Measurements from ENCODE around the gene IGF2BP3. TPM values are rescaled to one million over a fixed set of nuclear protein-coding genes. Genes with fewer than 3 reads are reported as not detected.

The IGF2BP3 gene
- total RNA-seq, 1 experiment from 2014 or later, result 74.1 TPM

DNA sequence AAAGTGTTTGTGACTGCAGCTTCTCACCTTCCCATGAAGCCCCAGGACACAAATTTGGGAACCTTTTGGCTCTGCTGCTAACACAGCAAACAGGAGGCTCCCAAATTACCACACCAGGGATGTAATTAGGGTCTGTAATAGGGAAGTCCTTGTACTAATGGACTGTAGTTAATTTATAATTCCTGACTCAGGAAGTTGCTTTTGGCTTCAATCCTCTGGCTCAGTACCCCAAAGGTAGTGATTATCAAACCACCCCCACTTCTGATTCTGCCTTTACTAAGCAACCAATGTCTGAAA, 174.9 kb downstream of the IGF2BP3 start:
- DNase-seq (ENCODE audit: low spot score), result no peak

DNA sequence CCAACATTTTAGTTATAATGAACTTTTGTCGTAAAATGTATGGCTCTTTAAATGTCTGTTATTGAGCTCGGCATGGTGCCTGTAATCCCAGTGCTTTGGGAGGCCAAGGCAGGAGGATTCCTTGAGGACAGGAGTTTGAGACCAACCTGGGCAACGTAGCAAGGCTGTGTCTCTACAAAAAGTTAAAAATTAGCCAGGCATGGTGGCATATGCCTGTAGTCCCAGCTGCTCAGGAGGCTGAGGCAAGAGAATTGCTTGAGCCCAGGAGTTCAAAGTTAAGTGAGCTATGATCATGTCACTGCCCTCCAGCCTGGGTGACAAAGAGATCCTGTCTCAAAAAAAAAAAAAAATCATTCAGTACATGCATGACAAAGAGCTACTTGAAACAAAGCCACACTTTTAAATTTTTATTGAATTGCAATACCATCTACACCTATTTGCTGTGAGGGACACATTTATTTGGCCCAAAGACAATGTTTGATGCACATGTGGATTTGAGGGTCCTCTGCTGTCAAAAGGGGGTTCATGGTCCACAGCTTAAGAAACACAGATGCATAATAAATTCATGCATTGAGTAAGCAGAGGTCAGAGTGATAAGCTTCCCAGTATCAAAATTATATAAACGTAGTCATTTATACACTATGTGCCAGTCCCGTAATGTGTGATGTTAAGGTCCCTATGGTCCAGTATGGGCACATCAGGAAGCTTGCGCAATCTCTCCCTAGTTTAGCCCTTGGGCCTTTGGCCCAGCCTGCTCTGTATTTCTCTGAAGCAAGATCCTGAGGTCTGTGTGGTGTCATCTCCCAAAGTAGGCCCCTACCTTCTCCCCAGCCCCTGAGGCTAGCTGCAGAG, 175.5 kb downstream of the IGF2BP3 start:
- DNase-seq (ENCODE audit: low spot score), result no peak

- no peak for DNase-seq (ENCODE audit: low spot score)
Observed at GRCh38 chr7:23293500-23294073, 176.7 kb downstream of the IGF2BP3 start.

GRCh38 chr7:23292623-23293022, 177.7 kb downstream of the IGF2BP3 start:
- no peak for DNase-seq (ENCODE audit: low spot score)

DNA sequence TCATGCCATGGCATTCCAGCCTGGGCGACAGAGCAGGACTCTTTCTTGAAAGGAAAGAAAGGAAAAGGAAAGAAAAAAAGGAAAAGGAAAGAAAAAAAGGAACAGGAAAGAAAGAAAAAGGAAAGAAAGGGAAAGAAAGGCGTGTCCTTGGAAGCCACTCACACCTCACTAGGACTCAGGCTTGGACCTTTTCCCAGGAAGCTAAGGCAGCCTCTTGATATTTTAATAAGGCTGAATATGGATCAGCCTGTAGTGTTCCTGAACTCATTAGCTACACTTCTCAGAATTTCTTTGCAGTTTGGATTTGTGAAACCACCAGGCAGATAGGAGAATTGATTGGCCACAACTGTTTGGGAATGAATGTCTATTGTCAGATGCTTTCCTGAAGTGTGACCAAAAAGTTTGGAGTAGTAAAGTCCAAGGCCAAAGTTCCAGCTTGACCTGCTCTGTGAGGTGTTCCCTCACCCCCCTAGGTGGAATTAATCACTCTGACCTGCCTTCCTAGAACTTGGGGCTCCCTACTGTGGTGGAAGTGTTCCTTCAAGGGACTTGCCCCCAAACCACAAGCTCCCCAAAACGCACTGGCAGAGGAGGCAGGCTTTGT, 178.2 kb downstream of the IGF2BP3 start:
- no peak for DNase-seq (ENCODE audit: low spot score)

DNA sequence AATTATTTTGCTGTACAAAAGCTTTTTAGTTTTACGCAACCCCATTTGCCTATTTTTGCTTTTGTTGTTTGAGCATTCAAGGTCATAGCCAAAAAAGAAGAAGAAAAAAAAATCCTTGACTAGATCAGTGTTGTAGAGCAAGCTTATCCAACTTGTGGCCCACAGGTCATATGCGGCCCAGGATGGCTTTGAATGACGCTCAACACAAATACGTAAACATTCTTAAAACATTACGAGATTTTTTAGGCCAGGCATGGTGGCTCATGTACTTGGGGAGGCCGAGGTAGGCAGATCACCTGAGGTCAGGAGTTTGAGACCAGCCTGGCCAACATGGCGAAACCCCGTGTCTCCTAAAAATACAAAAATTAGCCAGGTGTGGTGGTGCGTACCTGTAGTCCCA, 179.3 kb downstream of the IGF2BP3 start:
- no peak for DNase-seq (ENCODE audit: low spot score)

- DNase-seq (ENCODE audit: low spot score), result no peak
Observed at GRCh38 chr7:23287612-23288011, 182.7 kb downstream of the IGF2BP3 start.

GRCh38 chr7:23285657-23286646, 184.3 kb downstream of the IGF2BP3 start:
- no peak for DNase-seq (ENCODE audit: low spot score)

- DNase-seq (ENCODE audit: low spot score), result no peak
Observed at GRCh38 chr7:23284871-23285270, 185.4 kb downstream of the IGF2BP3 start.

DNA sequence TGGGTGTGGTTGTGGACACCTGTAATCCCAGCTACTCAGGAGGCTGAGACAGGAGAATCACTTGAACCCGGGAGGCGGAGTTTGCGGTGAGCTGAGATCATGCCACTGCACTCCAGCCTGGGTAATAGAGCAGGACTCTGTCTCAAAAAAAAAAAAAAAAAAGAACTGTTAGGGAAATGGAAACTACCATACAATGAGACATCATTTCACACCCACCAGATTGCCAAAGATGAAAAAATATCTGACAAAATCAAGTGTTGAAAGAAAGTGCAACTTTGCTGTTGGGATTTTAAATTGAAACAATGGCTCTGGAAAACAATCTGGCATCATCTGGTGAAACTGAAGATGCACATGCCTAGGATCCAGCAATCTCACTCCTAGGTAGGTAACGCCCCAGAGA, 187.2 kb downstream of the IGF2BP3 start:
- no peak for DNase-seq (ENCODE audit: low spot score)

GRCh38 chr7:23279819-23280525, 190.3 kb downstream of the IGF2BP3 start:
- no peak for DNase-seq (ENCODE audit: low spot score)

- DNase-seq (ENCODE audit: low spot score), result peak; percentile 76
Observed at GRCh38 chr7:23277359-23277989, 192.8 kb downstream of the IGF2BP3 start.

- DNase-seq (ENCODE audit: low spot score), result no peak
Observed at GRCh38 chr7:23276947-23277346, 193.3 kb downstream of the IGF2BP3 start.

GRCh38 chr7:23276376-23276775, 193.9 kb downstream of the IGF2BP3 start:
- DNase-seq (ENCODE audit: low spot score), result no peak

GRCh38 chr7:23275912-23276311, 194.4 kb downstream of the IGF2BP3 start:
- no peak for DNase-seq (ENCODE audit: low spot score)

DNA sequence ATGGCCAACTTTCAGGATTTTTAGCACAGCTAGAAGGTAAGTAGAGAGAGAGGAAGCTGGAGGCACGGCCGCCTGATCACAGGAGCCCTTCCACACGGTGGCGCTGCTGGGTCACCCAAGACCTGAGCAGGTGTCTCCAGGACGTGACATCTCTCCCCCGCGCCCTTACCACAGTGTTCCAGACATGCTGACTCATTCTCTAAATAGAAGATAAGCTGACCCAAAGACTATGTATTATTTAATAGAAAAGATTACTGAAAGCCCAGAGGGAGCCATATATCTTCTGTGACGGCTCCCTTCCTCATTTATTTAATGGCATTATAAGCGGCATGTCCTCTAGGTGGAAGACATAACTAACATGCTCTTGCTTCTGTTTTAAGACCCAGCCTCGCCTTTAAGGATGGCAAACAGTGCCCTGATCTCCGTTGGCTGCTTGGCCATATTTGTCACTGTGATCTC, 197.1 kb downstream of the IGF2BP3 start:
- peak; percentile 100 for DNase-seq (ENCODE audit: low spot score)

DNA sequence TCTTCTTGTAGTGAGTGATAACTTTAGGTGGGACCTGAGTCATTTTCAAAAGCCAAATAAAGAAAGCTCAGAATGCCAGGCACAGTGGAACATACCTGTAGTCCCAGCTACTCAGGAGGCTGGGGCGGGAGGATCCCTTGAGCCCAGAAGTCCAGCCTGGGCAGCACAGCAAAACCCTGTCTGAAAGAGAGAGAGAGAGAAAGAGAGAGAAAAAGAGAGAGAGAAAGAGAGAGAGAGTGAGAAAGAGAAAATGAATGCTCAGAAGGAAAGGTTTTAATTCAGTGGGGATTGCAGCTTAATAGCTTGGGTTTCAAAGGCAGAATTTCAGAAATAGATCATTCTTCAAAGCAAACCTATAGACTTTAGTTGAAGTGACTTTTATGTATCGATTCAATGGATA, 198.0 kb downstream of the IGF2BP3 start:
- DNase-seq (ENCODE audit: low spot score), result no peak

DNA sequence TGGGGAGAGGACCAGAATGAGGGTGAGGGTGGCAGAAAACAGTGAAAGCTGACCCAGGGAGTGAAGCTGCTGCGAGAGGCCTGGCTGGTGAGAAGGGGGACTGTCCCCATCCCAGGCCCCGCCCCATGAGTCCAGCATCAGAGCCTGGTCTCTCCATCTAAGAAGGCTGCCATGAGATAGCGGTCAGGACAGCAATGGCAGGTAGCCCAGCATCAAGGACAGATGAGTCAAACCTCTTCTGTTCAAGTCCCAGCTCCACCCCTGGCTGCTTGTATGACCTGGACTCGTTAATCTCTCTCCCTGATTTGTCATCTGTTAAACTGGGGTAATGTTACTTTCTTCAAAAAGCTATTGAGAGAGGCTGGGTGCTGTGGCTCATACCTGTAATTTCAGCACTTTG, 201.5 kb downstream of the IGF2BP3 start:
- peak; percentile 77 for DNase-seq (ENCODE audit: low spot score)

DNA sequence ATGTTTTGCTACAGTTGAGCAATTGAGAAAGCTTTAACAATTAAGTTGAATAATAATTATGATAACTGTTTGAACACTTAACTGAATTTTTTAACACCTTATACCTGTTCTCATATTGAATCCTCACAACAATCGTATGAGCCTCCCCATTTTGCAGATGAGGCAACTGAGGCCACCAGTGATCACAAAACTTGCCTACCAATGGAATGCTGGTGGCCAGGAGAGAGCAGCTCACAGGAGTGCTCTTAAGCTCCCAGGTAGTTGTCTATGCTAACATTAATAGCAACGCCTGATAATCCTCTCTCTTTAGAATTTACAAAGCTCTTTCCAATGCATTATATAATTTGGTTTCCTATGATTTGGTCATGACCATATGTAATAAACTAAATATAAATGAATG, 202.1 kb downstream of the IGF2BP3 start:
- DNase-seq (ENCODE audit: low spot score), result no peak

GRCh38 chr7:23267357-23267756, 202.9 kb downstream of the IGF2BP3 start:
- DNase-seq (ENCODE audit: low spot score), result no peak

- DNase-seq (ENCODE audit: low spot score), result no peak
Observed at GRCh38 chr7:23266918-23267317, 203.4 kb downstream of the IGF2BP3 start.
